ENCODE measurements around the gene CFAP119. TPM values are rescaled to one million over a fixed set of nuclear protein-coding genes. Genes with fewer than 3 reads are reported as not detected.

The CFAP119 gene
- total and polyA plus RNA-seq, 2 of the 8 experiments (the other 6 are each of a cell fraction or from before 2014, with no cell fraction given), result 5.6 to 6.0 TPM

GRCh38 chr16:30778549-30779244 is 16.8 kb upstream of the CFAP119 start:
- Histone ChIP-seq H3K18ac (ENCODE audit: extremely low read depth, low read length) (no peak overlapping the region), H3K56ac (replicated peaks; ENCODE audit: insufficient read length, low read depth, low read length) (no peak overlapping the region), H4K20me1 (replicated peaks in 1 of 2; ENCODE audit: control insufficient read depth in 1 of 2, insufficient read depth in 2 of 2, low read length in 2 of 2) (peaks cover 0 to 19% of the 10 kb centered on the region in 2 experiments), H2BK20ac (ENCODE audit: low read length) (no peak overlapping the region), H4K8ac (ENCODE audit: extremely low read depth, insufficient read depth, low read length) (no peak overlapping the region), H3K4me1 (replicated peaks in 1 of 4; ENCODE audit: control insufficient read depth in 3 of 4, insufficient read depth in 4 of 4, low read length in 3 of 4) (peaks cover 0 to 11% (median 5%) of the 10 kb centered on the region in 4 experiments; a peak in 5 of 7 replicates), H3K27me3 (replicated peaks in 1 of 4; ENCODE audit: control insufficient read depth in 3 of 4, extremely low read depth in 1 of 4, insufficient read depth in 3 of 4, low read length in 3 of 4) (no peaks in the 10 kb centered on the region; a peak in 1 of 7 replicates), H3K79me1 (ENCODE audit: low read depth, low read length) (no peaks in the 10 kb centered on the region; the same call in none of the 2 replicates), H4K5ac (ENCODE audit: insufficient read length, low read depth, low read length) (no peak overlapping the region), H3K9ac (replicated peaks in 1 of 4; ENCODE audit: extremely low read depth in 1 of 4, low read depth in 3 of 4, low read length in 3 of 4) (no peak overlapping the region), H3K9me3 (ENCODE audit: insufficient read depth in 2 of 2, low read depth in 1 of 2, low read length in 1 of 2) (no peaks in the 10 kb centered on the region), H2AFZ (ENCODE audit: low read length) (no peak overlapping the region), H3K79me2 (ENCODE audit: control insufficient read depth in 1 of 2, insufficient read depth in 2 of 2, low read length in 2 of 2) (no peaks in the 10 kb centered on the region), H2AK5ac (ENCODE audit: low read depth, low read length) (no peak overlapping the region), H3K4me2 (ENCODE audit: insufficient read depth in 1 of 2, low read depth in 2 of 2, low read length in 2 of 2) (no peak overlapping the region), H3K36me3 (ENCODE audit: control insufficient read depth in 2 of 4, insufficient read depth in 4 of 4, low read length in 3 of 4) (peaks cover 14 to 26% (median 18%) of the 10 kb centered on the region in 4 experiments; a peak in 6 of 8 replicates), H3K4ac (replicated peaks; ENCODE audit: insufficient read length, low read depth, low read length) (no peak overlapping the region), H2BK120ac (replicated peaks; ENCODE audit: low read depth, low read length) (no peak overlapping the region), H3K14ac (ENCODE audit: insufficient read length) (no peak overlapping the region), H4K91ac (replicated peaks; ENCODE audit: insufficient read length, low read length) (no peak overlapping the region), H2BK15ac (ENCODE audit: low read length) (no peak overlapping the region), H2BK5ac (ENCODE audit: low read depth, low read length) (no peak overlapping the region), H3K23me2 (ENCODE audit: low read depth, low read length) (peaks cover 4% of the 10 kb centered on the region; the same call in 1 of the 2 replicates), H3K27ac (ENCODE audit: low read depth, low read length) (no peak overlapping the region), H3K23ac (ENCODE audit: insufficient read length) (no peak overlapping the region), H2BK12ac (ENCODE audit: low read depth, low read length) (no peak overlapping the region), H3K4me3 (ENCODE audit: extremely low read depth in 1 of 4, insufficient read depth in 2 of 4, low read depth in 3 of 4, low read length in 4 of 4) (no peak overlapping the region)
- 83% methylated on average over 14 of the region's 14 CpGs; no CpG with 5 or more reads in 1 of the 2 experiments for WGBS, 2 experiments (ENCODE audit: extremely low coverage in 1 of 2, insufficient coverage in 1 of 2, insufficient read length in 1 of 2, insufficient replicate concordance in 2 of 2, low coverage in 1 of 2, low lambda C conversion rate in 2 of 2, missing lambda C conversion rate in 1 of 2)
- POLR2A ChIA-PET (ENCODE audit: partially characterized antibody), result interaction anchor here (0.8 to 6.5 kb wide), 20 partner anchors 9 to 168 kb away, joined by 3 to 59 read pairs (median 4); partner anchors contain the start of genes CTF1, PHKG2 and ZNF629
- FAIRE-seq (no peak), DNase-seq (ENCODE audit: low read depth in 1 of 2, low spot score in 2 of 2) (peak in 1 of 2 experiments; percentile 59)
- CTCF ChIA-PET (ENCODE audit: partially characterized antibody), result interaction anchor here (0.6 to 1.9 kb wide), 10 partner anchors 15 to 686 kb away, joined by 3 to 7 read pairs (median 3); partner anchors contain the start of gene TBX6
- TF ChIP-seq POLR2AphosphoS5 (IDR thresholded peaks at IDR 0.05; ENCODE audit: low read depth, low read length) (peak; percentile 38), SP1 (IDR thresholded peaks at IDR 0.05; ENCODE audit: low read depth, low read length) (no peak), EZH2 (IDR thresholded peaks at IDR 0.05; ENCODE audit: low read depth, low read length, severe bottlenecking) (no peak), KDM4A (IDR thresholded peaks at IDR 0.05; ENCODE audit: low read depth, low read length, severe bottlenecking) (no peak), KDM5A (IDR thresholded peaks at IDR 0.05; ENCODE audit: low read length) (no peak), POLR2A (IDR thresholded peaks at IDR 0.05; ENCODE audit: control extremely low read depth in 1 of 2, low read depth in 2 of 2, low read length in 2 of 2) (peak in 1 of 2 experiments; percentile 49; a peak in 2 of 3 replicates)
- TF ChIP-seq, protein P1, sequence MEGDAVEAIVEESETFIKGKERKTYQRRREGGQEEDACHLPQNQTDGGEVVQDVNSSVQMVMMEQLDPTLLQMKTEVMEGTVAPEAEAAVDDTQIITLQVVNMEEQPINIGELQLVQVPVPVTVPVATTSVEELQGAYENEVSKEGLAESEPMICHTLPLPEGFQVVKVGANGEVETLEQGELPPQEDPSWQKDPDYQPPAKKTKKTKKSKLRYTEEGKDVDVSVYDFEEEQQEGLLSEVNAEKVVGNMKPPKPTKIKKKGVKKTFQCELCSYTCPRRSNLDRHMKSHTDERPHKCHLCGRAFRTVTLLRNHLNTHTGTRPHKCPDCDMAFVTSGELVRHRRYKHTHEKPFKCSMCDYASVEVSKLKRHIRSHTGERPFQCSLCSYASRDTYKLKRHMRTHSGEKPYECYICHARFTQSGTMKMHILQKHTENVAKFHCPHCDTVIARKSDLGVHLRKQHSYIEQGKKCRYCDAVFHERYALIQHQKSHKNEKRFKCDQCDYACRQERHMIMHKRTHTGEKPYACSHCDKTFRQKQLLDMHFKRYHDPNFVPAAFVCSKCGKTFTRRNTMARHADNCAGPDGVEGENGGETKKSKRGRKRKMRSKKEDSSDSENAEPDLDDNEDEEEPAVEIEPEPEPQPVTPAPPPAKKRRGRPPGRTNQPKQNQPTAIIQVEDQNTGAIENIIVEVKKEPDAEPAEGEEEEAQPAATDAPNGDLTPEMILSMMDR (IDR thresholded peaks at IDR 0.05; ENCODE audit: control extremely low read depth in 1 of 3, insufficient read depth in 1 of 3, low read depth in 1 of 3, low read length in 3 of 3), result no peak

All from H1 (cell line).